HEK293T (cell line): Measurements from ENCODE around the gene SLAIN2.
A peak's percentile ranks its signal among the peaks of the same experiment; 100 is the strongest.
"Not testable (repeated sequence)": the region's sequence is repeated elsewhere in the genome, so short reads cannot be mapped to it uniquely, and the experiment has no call there.

ENCODE experiments used
- CTCF ChIA-PET: fragments of 350-600 bp; formaldehyde crosslinking; extraction: SDS; loops from one replicate; lab custom pipeline; 2021; ENCODE audit warnings: antibody characterized with exemption, inconsistent platforms; lab: Yijun Ruan, JAX
- POLR2A ChIA-PET: fragments of 350-600 bp; formaldehyde crosslinking; extraction: SDS; loops from one replicate; lab custom pipeline; 2020; ENCODE audit warnings: antibody characterized with exemption, inconsistent platforms; lab: Yijun Ruan, JAX
- DNase-seq: peaks from one replicate; pipeline ENCODE4 v3.0.0; 2012; ENCODE audit warnings: mixed read lengths; ENCODE audit errors: extremely low spot score
- ARNT ChIP-seq: fragments of 450-650 bp; IDR thresholded peaks from 2 replicates; pipeline ENCODE4 v1.6.1; 2017; ENCODE audit warnings: mild to moderate bottlenecking
- BHLHE40 ChIP-seq: fragments of 450-650 bp; IDR thresholded peaks from 2 replicates; pipeline ENCODE4 v1.6.1; 2016; ENCODE audit warnings: mild to moderate bottlenecking, moderate library complexity, borderline replicate concordance
- CTBP1 ChIP-seq: fragments of 450-650 bp; IDR thresholded peaks from 2 replicates; pipeline ENCODE4 v1.6.1; 2016; ENCODE audit warnings: borderline replicate concordance
- ELF4 ChIP-seq: fragments of 450-650 bp; IDR thresholded peaks from 2 replicates; pipeline ENCODE4 v1.6.1; 2017; ENCODE audit warnings: antibody characterized with exemption
- FOXA1 ChIP-seq: fragments of 450-650 bp; IDR thresholded peaks from 2 replicates; pipeline ENCODE4 v1.6.1; 2016; ENCODE audit warnings: mild to moderate bottlenecking
- FOXK2 ChIP-seq: fragments of 450-650 bp; IDR thresholded peaks from 2 replicates; pipeline ENCODE4 v1.6.1; 2016; ENCODE audit warnings: mild to moderate bottlenecking
- FOXM1 ChIP-seq: fragments of 450-650 bp; IDR thresholded peaks from 2 replicates; pipeline ENCODE4 v1.6.1; 2017; ENCODE audit warnings: mild to moderate bottlenecking, borderline replicate concordance
- HDGF ChIP-seq: fragments of 450-650 bp; IDR thresholded peaks from 2 replicates; pipeline ENCODE4 v1.6.1; 2017; ENCODE audit warnings: antibody characterized with exemption, borderline replicate concordance
- L3MBTL2 ChIP-seq: fragments of 450-650 bp; conservative IDR thresholded peaks from 2 replicates; pipeline ENCODE4 v1.6.1; 2016; ENCODE audit warnings: mild to moderate bottlenecking
- LEF1 ChIP-seq: fragments of 450-650 bp; IDR thresholded peaks from 2 replicates; pipeline ENCODE4 v1.6.1; 2017; ENCODE audit warnings: mild to moderate bottlenecking, borderline replicate concordance
- NFRKB ChIP-seq: fragments of 450-650 bp; IDR thresholded peaks from 2 replicates; pipeline ENCODE4 v1.6.1; 2016; ENCODE audit warnings: mild to moderate bottlenecking, moderate library complexity
- PKNOX1 ChIP-seq: fragments of 450-650 bp; IDR thresholded peaks from 2 replicates; pipeline ENCODE4 v1.6.1; 2016
- SP1 ChIP-seq: fragments of 450-650 bp; IDR thresholded peaks from 2 replicates; pipeline ENCODE4 v1.6.1; 2017
- SUZ12 ChIP-seq: fragments of 450-650 bp; IDR thresholded peaks from 2 replicates; pipeline ENCODE4 v1.6.1; 2016; ENCODE audit warnings: mild to moderate bottlenecking
- TARDBP ChIP-seq: fragments of 450-650 bp; IDR thresholded peaks from 2 replicates; pipeline ENCODE4 v1.6.1; 2016
- ZNF384 ChIP-seq: fragments of 450-650 bp; IDR thresholded peaks from 2 replicates; pipeline ENCODE4 v1.6.1; 2016

Gene SLAIN2

GRCh38 chr4:48340965-48341775, at the start of gene SLAIN2:
Gene SLAIN2 (plus strand): TSS chr4:48341529. CDS start chr4:48341740, 211 bp downstream.
- TF ChIP-seq ARNT (no peak), NFRKB (no peak), ZNF384 (no peak), L3MBTL2 (no peak), TARDBP (no peak), FOXA1 (no peak), BHLHE40 (no peak), LEF1 (no peak), FOXK2 (no peak), PKNOX1 (no peak), CTBP1 (no peak), SUZ12 (no peak), ELF4 (no peak), FOXM1 (no peak), SP1 (no peak), HDGF (no peak)
- POLR2A ChIA-PET = interaction anchor here (1.0 to 2.0 kb wide), 5 partner anchors 8 to 35 kb away, joined by 3 to 6 read pairs (median 5); no protein-coding TSS in a partner anchor
- CTCF ChIA-PET = no interaction called here
- DNase-seq = peak; percentile 87

GRCh38 chr4:48292218-48292790, 49.0 kb upstream of the SLAIN2 start:
- CTCF ChIA-PET, DNase-seq, POLR2A ChIA-PET: not testable (repeated sequence)

GRCh38 chr4:48295116-48295515, 46.2 kb upstream of the SLAIN2 start:
- no peak for DNase-seq
- TF ChIP-seq LEF1 (no peak), SUZ12 (no peak), FOXM1 (no peak), PKNOX1 (no peak), ARNT (no peak), FOXK2 (no peak), FOXA1 (no peak), SP1 (no peak), BHLHE40 (no peak), HDGF (no peak), ZNF384 (no peak), L3MBTL2 (no peak), ELF4 (no peak)
- ChIA-PET POLR2A (no interaction called here), CTCF (no interaction called here)

- no peak for DNase-seq
- ChIA-PET CTCF (interaction anchor here (0.7 kb wide), 1 partner anchor 170 kb away, joined by 3 read pairs; no protein-coding TSS in a partner anchor), POLR2A (no interaction called here)
- TF ChIP-seq LEF1 (no peak), SP1 (no peak), FOXA1 (no peak), SUZ12 (no peak), NFRKB (no peak), FOXK2 (no peak), TARDBP (no peak), ELF4 (no peak), PKNOX1 (no peak), ARNT (no peak), CTBP1 (no peak), ZNF384 (no peak), FOXM1 (no peak)
Observed at GRCh38 chr4:48296365-48296764, 45.0 kb upstream of the SLAIN2 start.

GRCh38 chr4:48297256-48297846, 44.0 kb upstream of the SLAIN2 start:
- TF ChIP-seq FOXM1 = no peak
- TF ChIP-seq L3MBTL2 = no peak
- no peak for TF ChIP-seq SUZ12
- no peak for TF ChIP-seq HDGF
- no peak for TF ChIP-seq PKNOX1
- no peak for TF ChIP-seq ELF4
- no peak for TF ChIP-seq CTBP1
- no peak for TF ChIP-seq LEF1
- TF ChIP-seq TARDBP = no peak
- no peak for TF ChIP-seq FOXA1
- TF ChIP-seq FOXK2 = no peak
- no peak for TF ChIP-seq ARNT
- TF ChIP-seq SP1 = no peak
- TF ChIP-seq BHLHE40 = no peak
- no peak for TF ChIP-seq NFRKB
- no peak for TF ChIP-seq ZNF384
- POLR2A ChIA-PET = no interaction called here
- CTCF ChIA-PET = no interaction called here
- DNase-seq = no peak
